Measurements from ENCODE around the gene GPR158. TPM values are rescaled to one million over a fixed set of nuclear protein-coding genes. Genes with fewer than 3 reads are reported as not detected.

GPR158 gene
- total RNA-seq, 1 donor from 2014 or later = 0.12 TPM

GRCh38 chr10:25614652-25615051, 439.9 kb downstream of the GPR158 start:
- no peaks in the 10 kb centered on the region for H3K4me1 ChIP-seq

GRCh38 chr10:25615926-25616325, 441.1 kb downstream of the GPR158 start:
- Histone ChIP-seq H3K27ac (no peak overlapping the region), H3K4me1 (no peaks in the 10 kb centered on the region), H3K27me3 (ENCODE audit: low read depth) (no peaks in the 10 kb centered on the region), H3K9me3 (no peaks in the 10 kb centered on the region), H3K4me3 (no peak overlapping the region), H3K36me3 (no peaks in the 10 kb centered on the region)
- TF ChIP-seq, protein P1, sequence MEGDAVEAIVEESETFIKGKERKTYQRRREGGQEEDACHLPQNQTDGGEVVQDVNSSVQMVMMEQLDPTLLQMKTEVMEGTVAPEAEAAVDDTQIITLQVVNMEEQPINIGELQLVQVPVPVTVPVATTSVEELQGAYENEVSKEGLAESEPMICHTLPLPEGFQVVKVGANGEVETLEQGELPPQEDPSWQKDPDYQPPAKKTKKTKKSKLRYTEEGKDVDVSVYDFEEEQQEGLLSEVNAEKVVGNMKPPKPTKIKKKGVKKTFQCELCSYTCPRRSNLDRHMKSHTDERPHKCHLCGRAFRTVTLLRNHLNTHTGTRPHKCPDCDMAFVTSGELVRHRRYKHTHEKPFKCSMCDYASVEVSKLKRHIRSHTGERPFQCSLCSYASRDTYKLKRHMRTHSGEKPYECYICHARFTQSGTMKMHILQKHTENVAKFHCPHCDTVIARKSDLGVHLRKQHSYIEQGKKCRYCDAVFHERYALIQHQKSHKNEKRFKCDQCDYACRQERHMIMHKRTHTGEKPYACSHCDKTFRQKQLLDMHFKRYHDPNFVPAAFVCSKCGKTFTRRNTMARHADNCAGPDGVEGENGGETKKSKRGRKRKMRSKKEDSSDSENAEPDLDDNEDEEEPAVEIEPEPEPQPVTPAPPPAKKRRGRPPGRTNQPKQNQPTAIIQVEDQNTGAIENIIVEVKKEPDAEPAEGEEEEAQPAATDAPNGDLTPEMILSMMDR (IDR thresholded peaks at IDR 0.05) = no peak
- DNase-seq (no peak), ATAC-seq (no peak)
- intact Hi-C loops (cut with DNase I) = no loop called here

More at GRCh38 chr10:25614652-25615051, 439.9 kb downstream of the GPR158 start:
- no peak for DNase-seq
- H3K27ac ChIP-seq = no peak overlapping the region
- ATAC-seq = no peak
- no peaks in the 10 kb centered on the region for H3K27me3 ChIP-seq (ENCODE audit: low read depth)
- H3K36me3 ChIP-seq = no peaks in the 10 kb centered on the region
- no peaks in the 10 kb centered on the region for H3K9me3 ChIP-seq
- intact Hi-C loops (cut with DNase I) = no loop called here
- TF ChIP-seq, protein P1 (IDR thresholded peaks at IDR 0.05) = no peak
- H3K4me3 ChIP-seq = no peak overlapping the region

DNA sequence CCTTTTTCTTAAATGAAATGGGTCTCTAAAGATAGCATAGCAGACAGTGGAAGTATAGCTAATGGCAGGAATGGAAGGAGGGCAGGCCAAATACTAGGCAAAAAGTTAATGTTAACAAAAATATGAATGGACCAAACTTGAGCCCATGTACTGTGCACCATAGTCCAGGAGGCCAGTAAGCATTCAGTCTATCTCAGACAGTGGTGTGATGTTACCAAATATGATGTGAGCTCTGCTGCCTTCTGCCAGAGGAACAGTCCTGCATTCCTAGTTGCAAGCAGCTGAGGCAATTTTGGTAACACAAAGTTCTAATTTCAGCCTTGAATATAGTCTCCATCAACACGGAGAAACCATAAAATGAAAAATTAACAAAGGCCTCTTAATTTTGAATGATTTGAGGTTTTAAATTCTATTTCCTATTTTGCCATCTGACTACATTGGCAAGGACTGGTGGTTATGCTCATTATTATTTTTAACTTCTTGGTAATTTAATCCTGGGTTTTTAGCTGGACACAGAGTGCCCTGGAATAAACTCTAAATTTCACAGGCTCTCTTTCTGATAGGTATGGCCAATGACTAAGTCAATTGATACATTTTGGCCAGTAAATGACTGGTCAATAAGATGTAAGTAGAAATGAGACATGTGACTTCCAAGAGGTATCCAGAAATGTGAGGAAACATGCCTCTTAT, 442.2 kb downstream of the GPR158 start:
- intact Hi-C loops (cut with DNase I) = no loop called here
- no peaks in the 10 kb centered on the region for H3K27me3 ChIP-seq (ENCODE audit: low read depth)
- ATAC-seq (no peak), DNase-seq (no peak)
- H3K4me3 ChIP-seq = no peak overlapping the region
- TF ChIP-seq, protein P1 (IDR thresholded peaks at IDR 0.05) = no peak
- no peaks in the 10 kb centered on the region for H3K4me1 ChIP-seq
- H3K27ac ChIP-seq = no peak overlapping the region
- H3K9me3 ChIP-seq = no peaks in the 10 kb centered on the region
- H3K36me3 ChIP-seq = no peaks in the 10 kb centered on the region

- Histone ChIP-seq H3K27me3 (ENCODE audit: low read depth) (no peaks in the 10 kb centered on the region), H3K36me3 (no peaks in the 10 kb centered on the region), H3K4me1 (no peaks in the 10 kb centered on the region), H3K4me3 (no peak overlapping the region), H3K27ac (no peak overlapping the region), H3K9me3 (no peaks in the 10 kb centered on the region)
- ATAC-seq (no peak), DNase-seq (no peak)
- TF ChIP-seq, protein P1 (IDR thresholded peaks at IDR 0.05) = no peak
- intact Hi-C loops (cut with DNase I) = no loop called here
These were observed 452.8 kb downstream of the GPR158 start for GRCh38 chr10:25627606-25628005.

DNA sequence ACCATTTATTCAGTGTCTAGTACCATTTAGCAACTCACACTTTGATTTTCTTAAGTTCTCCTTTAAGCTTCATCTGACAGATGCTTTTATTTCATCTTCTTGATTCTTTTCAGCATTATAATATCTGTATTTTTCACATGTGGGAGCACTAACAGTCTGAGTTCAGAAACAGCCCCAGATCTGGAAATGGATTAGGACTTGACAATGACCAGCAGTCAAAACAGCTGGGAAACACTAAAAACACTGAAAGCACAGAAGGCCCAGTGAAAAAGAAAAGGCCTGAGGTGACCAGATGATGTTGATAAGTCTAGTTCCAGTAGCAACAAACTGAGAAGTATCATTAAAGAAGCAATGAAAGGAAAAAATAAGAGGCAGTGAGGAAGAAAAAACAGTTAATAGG, 454.5 kb downstream of the GPR158 start:
- no peak overlapping the region for H3K4me3 ChIP-seq
- intact Hi-C loops (cut with DNase I) = no loop called here
- TF ChIP-seq, protein P1 (IDR thresholded peaks at IDR 0.05) = no peak
- no peaks in the 10 kb centered on the region for H3K36me3 ChIP-seq
- no peaks in the 10 kb centered on the region for H3K4me1 ChIP-seq
- H3K27ac ChIP-seq = no peak overlapping the region
- no peak for ATAC-seq
- no peaks in the 10 kb centered on the region for H3K27me3 ChIP-seq (ENCODE audit: low read depth)
- H3K9me3 ChIP-seq = no peaks in the 10 kb centered on the region
- no peak for DNase-seq
